Upper lobe of left lung (tissue), 6 donors: ENCODE data around the gene HSF4. TPM values are rescaled to one million over a fixed set of nuclear protein-coding genes. Genes with fewer than 3 reads are reported as not detected.

Experiments
- ATAC-seq, 2 donors: fragments of 200-7000 bp; cut with Tn5 transposase; one replicate each; pipeline ENCODE4 v1.9.1; 2022; ENCODE audit warnings: mild to moderate bottlenecking in 2 of 2, moderate library complexity in 2 of 2; ENCODE audit not compliant: low FRiP score in 2 of 2
- DNase-seq, 2 donors: peaks; one replicate each; pipeline ENCODE4 v3.0.0-alpha.2; 2019 to 2020
- H3K27ac ChIP-seq, 4 donors: fragments of 200-600 bp; sonication (generic); one replicate each; pipeline ENCODE4 v1.5.1; 2016 to 2019
- H3K27me3 ChIP-seq, 4 donors: fragments of 200-600 bp; sonication (generic); one replicate each; pipeline ENCODE4 v1.5.1; 2017 to 2019
- H3K36me3 ChIP-seq, 4 donors: fragments of 200-600 bp; sonication (generic); one replicate each; pipeline ENCODE4 v1.5.1; 2016 to 2019
- H3K4me1 ChIP-seq, 4 donors: fragments of 200-600 bp; sonication (generic); one replicate each; pipeline ENCODE4 v1.5.1; 2018 to 2019
- H3K4me3 ChIP-seq, 4 donors: fragments of 200-600 bp; sonication (generic); one replicate each; pipeline ENCODE4 v1.5.1; 2017 to 2019; ENCODE audit warnings: mild to moderate bottlenecking in 2 of 4, moderate library complexity in 1 of 4
- H3K9me3 ChIP-seq, 4 donors: fragments of 200-600 bp; sonication (generic); one replicate each; pipeline ENCODE4 v1.5.1; 2018 to 2019
- EP300 ChIP-seq, 4 donors: sonication (generic); formaldehyde crosslinking; IDR thresholded peaks; one replicate each; pipeline ENCODE4 v1.5.1; 2017; ENCODE audit warnings: antibody characterized with exemption in 4 of 4, control low read depth in 2 of 4
- POLR2A ChIP-seq, 4 donors: fragments of 450-650 bp; IDR thresholded peaks; one replicate each; pipeline ENCODE4 v1.5.1; 2016 to 2017; ENCODE audit warnings: antibody characterized with exemption in 4 of 4, mild to moderate bottlenecking in 2 of 4
- POLR2AphosphoS5 ChIP-seq, 2 donors: sonication (generic); formaldehyde crosslinking; IDR thresholded peaks; one replicate each; pipeline ENCODE4 v1.5.1; 2017; ENCODE audit warnings: antibody characterized with exemption in 2 of 2
- WGBS, 2 donors: methylation state at CpG; one replicate each; pipeline ENCODE4 v1.1.5; 2017 to 2018; 5-methylcytosine and 5-hydroxymethylcytosine counted together
- total RNA-seq, 6 donors: library from RNA; depleted of rRNA in 4 of 6; stranded (reverse); fragments of >200 nt in 4 of 6; gene quantifications; one replicate each; pipeline versions ENCODE4 v1.1.0 to v1.2.1, GENCODE V29; 2016 to 2021
- TF ChIP-seq, protein P1 (sequence below), 6 experiments: fragments of 450-650 bp in 4 of 6; fragments of 200-600 bp in 2 of 6; sonication (generic) in 2 of 6; IDR thresholded peaks; one replicate each; pipeline ENCODE4 v1.5.1; 2016 to 2019; ENCODE audit warnings: antibody characterized with exemption in 6 of 6
- donor health status: DM: no; HTN: no; CAD: no; lungs with moderate emphysema.
- donor health status: DM: no; HTN: yes; CAD: no; lungs with severe emphysema.

The HSF4 gene
- total RNA-seq, 6 donors from 2014 or later = 33.4 to 784 (median 70.1) TPM

- TF ChIP-seq POLR2A (IDR thresholded peaks at IDR 0.05) (no peak), POLR2AphosphoS5 (IDR thresholded peaks at IDR 0.05) (no peak), EP300 (IDR thresholded peaks at IDR 0.05) (no peak)
- TF ChIP-seq, protein P1, sequence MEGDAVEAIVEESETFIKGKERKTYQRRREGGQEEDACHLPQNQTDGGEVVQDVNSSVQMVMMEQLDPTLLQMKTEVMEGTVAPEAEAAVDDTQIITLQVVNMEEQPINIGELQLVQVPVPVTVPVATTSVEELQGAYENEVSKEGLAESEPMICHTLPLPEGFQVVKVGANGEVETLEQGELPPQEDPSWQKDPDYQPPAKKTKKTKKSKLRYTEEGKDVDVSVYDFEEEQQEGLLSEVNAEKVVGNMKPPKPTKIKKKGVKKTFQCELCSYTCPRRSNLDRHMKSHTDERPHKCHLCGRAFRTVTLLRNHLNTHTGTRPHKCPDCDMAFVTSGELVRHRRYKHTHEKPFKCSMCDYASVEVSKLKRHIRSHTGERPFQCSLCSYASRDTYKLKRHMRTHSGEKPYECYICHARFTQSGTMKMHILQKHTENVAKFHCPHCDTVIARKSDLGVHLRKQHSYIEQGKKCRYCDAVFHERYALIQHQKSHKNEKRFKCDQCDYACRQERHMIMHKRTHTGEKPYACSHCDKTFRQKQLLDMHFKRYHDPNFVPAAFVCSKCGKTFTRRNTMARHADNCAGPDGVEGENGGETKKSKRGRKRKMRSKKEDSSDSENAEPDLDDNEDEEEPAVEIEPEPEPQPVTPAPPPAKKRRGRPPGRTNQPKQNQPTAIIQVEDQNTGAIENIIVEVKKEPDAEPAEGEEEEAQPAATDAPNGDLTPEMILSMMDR (IDR thresholded peaks at IDR 0.05) = no peak
- no peak for DNase-seq
- no peak for ATAC-seq
- Histone ChIP-seq H3K36me3 (peaks cover 17 to 69% (median 48%) of the 10 kb centered on the region in 4 donors), H3K9me3 (no peaks in the 10 kb centered on the region), H3K4me1 (peaks cover 3 to 16% (median 9%) of the 10 kb centered on the region in 4 donors), H3K27me3 (no peaks in the 10 kb centered on the region), H3K27ac (no peak overlapping the region), H3K4me3 (no peak overlapping the region)
- 57% methylated on average over 1 of the region's 4 CpGs; no CpG with 5 or more reads in 1 of the 2 donors for WGBS, 2 donors
Observed at GRCh38 chr16:67204076-67204475, 39.5 kb downstream of the HSF4 start.

DNA sequence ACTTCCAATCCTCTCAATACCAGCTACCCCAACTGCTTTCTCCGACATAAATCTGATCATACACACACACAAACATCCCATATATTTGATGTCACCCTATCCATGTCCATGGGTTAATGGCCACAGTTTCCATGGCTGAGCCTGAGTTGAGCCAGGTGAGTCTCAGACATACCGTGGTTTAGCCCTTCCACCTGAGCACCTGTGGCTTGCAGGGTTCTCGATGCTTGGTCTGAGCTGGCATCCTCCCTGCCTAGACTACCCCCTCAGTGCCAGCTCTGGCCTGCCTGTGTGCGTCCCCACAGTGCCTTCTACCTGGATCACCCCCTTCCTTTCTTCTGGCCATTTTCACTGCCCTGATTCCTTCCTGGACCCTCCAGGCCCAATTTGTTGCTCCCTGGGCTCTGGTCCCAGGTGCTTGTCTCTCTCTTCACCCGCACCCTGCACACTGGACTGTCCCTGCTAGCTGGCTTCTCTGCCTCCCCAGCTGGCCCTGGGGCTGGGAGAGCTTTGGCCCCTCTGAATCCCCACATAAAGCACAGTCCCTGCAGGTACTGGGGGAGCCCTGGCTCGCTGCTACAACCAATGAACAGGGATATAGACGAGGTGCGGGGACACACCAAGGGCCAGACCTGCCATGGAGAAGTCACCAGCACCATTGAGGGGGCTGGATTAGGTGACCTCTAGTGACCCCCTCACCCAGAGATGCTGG, 41.7 kb downstream of the HSF4 start:
- peaks cover 0 to 6% (median 4%) of the 10 kb centered on the region in 4 donors for H3K4me1 ChIP-seq
- H3K9me3 ChIP-seq = no peaks in the 10 kb centered on the region
- no peak overlapping the region for H3K4me3 ChIP-seq
- WGBS, 2 donors = 91 to 94% methylated on average over 6 to 8 of the region's 8 CpGs
- no peaks in the 10 kb centered on the region for H3K27me3 ChIP-seq
- DNase-seq (no peak), ATAC-seq (no peak)
- peaks cover 17 to 48% (median 33%) of the 10 kb centered on the region in 4 donors for H3K36me3 ChIP-seq
- TF ChIP-seq POLR2A (IDR thresholded peaks at IDR 0.05) (no peak), EP300 (IDR thresholded peaks at IDR 0.05) (no peak), POLR2AphosphoS5 (IDR thresholded peaks at IDR 0.05) (no peak)
- TF ChIP-seq, protein P1 (IDR thresholded peaks at IDR 0.05) = no peak
- H3K27ac ChIP-seq = no peak overlapping the region

DNA sequence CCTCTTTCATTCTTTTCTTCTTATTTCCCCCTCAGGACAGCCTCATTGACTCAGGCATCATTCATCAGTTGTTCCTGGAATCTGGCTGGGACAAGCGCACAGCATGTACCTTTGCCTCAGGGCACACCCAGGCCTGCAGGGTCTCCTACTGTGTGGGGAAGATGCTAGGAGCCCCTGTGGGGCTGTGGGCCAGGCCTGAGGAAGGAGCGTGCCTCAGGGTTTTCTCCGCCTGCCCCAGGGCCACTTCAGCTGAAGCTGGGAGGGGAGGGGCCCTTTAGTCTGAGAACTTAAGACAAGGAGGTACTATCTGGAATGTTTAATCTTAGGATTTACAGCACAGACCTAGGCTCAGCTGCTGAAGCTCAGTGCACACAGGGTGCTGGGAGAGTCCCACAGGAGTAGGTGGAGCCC, 42.3 kb downstream of the HSF4 start:
- H3K27ac ChIP-seq = peak overlapping the region in 1 of 4 donors; percentile 27
- ATAC-seq = no peak
- H3K27me3 ChIP-seq = no peaks in the 10 kb centered on the region
- no peak for DNase-seq
- TF ChIP-seq EP300 (IDR thresholded peaks at IDR 0.05) (no peak), POLR2A (IDR thresholded peaks at IDR 0.05) (no peak), POLR2AphosphoS5 (IDR thresholded peaks at IDR 0.05) (no peak)
- WGBS, 2 donors = 74 to 94% methylated on average over 3 of the region's 3 CpGs
- no peaks in the 10 kb centered on the region for H3K9me3 ChIP-seq
- peaks cover 16 to 43% (median 27%) of the 10 kb centered on the region in 4 donors for H3K36me3 ChIP-seq
- peaks cover 0 to 6% (median 4%) of the 10 kb centered on the region in 4 donors for H3K4me1 ChIP-seq
- no peak overlapping the region for H3K4me3 ChIP-seq

DNA sequence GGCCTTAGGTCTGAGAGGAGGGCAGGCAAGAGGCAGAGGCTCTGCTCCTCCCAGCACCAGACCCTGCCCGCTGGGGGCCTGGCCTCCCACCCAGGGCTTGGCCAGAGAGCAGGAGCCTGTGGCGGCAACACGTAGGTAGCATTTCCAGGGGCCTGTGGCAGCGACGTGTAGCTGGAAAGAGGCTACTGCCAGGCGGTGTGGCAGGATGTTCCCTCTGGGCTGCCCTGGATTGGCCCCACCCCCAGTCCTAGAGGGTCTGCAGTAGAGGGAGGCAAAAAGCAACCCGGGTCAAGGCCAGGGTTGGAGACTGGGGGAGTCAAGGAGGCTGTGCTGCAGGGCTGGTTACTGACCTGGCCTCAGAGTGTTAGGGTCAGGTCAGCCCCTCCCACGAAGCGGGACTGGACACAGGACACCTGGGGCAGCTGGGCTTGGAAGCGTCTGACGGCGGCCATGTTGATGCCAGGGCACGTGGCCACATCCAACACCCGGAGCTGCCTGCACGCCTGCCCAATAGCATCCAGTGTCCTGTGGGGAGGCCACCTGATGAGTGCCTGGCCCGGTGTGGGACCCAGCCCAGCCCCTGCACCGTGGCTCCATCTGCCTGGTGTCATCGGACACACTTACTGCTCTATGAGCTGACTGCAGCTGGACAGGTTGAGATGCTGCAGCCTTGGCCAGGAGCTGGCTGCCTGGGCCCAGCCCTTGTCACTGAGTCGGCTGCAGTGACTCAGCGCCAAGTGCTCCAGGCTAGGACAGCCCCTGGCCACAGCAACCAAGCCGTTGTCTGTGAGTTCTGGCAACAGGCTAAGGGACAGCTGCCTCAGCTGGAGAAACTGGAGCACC, 42.9 kb downstream of the HSF4 start:
- WGBS, 2 donors = 70 to 80% methylated on average over 2 to 21 of the region's 21 CpGs

More for the DNA sequence above, 42.9 kb downstream of the HSF4 start:
- peak in 1 of 2 donors; percentile 75 for DNase-seq
- TF ChIP-seq, protein P1 (IDR thresholded peaks at IDR 0.05) = no peak
- TF ChIP-seq POLR2A (IDR thresholded peaks at IDR 0.05) (no peak), POLR2AphosphoS5 (IDR thresholded peaks at IDR 0.05) (no peak), EP300 (IDR thresholded peaks at IDR 0.05) (no peak)
- ATAC-seq = no peak
- Histone ChIP-seq H3K36me3 (peaks cover 10 to 37% (median 21%) of the 10 kb centered on the region in 4 donors), H3K4me3 (no peak overlapping the region), H3K4me1 (peaks cover 0 to 6% (median 4%) of the 10 kb centered on the region in 4 donors), H3K27me3 (no peaks in the 10 kb centered on the region), H3K9me3 (no peaks in the 10 kb centered on the region), H3K27ac (peak overlapping the region in 1 of 4 donors; percentile 27)
